H1 (cell line): Measurements from ENCODE around the gene TECPR2. TPM values are rescaled to one million over a fixed set of nuclear protein-coding genes. Genes with fewer than 3 reads are reported as not detected.

ENCODE experiments used
- CTCF ChIA-PET: fragments of 300-600 bp; sonication (Branson Sonifier 250); formaldehyde crosslinking; loops from one replicate; lab custom pipeline; 2021; ENCODE audit not compliant: partially characterized antibody; lab: Charles Lee
- POLR2A ChIA-PET: fragments of 300-600 bp; sonication (Branson Sonifier 250); formaldehyde crosslinking; loops from one replicate; lab custom pipeline; 2021; ENCODE audit warnings: inconsistent platforms; ENCODE audit not compliant: partially characterized antibody; lab: Charles Lee
- DNase-seq, 2 experiments: peaks; one replicate each; pipeline versions ENCODE4 v3.0.0 to v3.0.0-alpha.2; 2010 to 2022; ENCODE audit warnings: low spot score in 2 of 2, low read depth in 1 of 2, mixed read lengths in 1 of 2
- FAIRE-seq: peaks from 2 replicates; lab custom pipeline; 2011; peaks lifted over from hg19 to GRCh38; lab: Jason Lieb, UNC
- H2AFZ ChIP-seq: 2 replicates; pipeline ENCODE4 v1.8.1; 2012; ENCODE audit warnings: low read length, inconsistent platforms
- H2AK5ac ChIP-seq: 2 replicates; pipeline ENCODE4 v1.6.1; 2013; ENCODE audit warnings: low read depth, low read length
- H2BK120ac ChIP-seq: replicated peaks from 2 replicates; pipeline ENCODE3; 2013; ENCODE audit warnings: low read depth, low read length, inconsistent platforms
- H2BK12ac ChIP-seq: 2 replicates; pipeline ENCODE4 v1.6.1; 2013; ENCODE audit warnings: low read depth, low read length
- H2BK15ac ChIP-seq: 2 replicates; pipeline ENCODE4 v1.6.1; 2013; ENCODE audit warnings: low read length
- H2BK20ac ChIP-seq: 2 replicates; pipeline ENCODE4 v1.6.1; 2013; ENCODE audit warnings: low read length
- H2BK5ac ChIP-seq: 2 replicates; pipeline ENCODE4 v1.6.1; 2013; ENCODE audit warnings: low read depth, low read length
- H3K14ac ChIP-seq: 2 replicates; pipeline ENCODE4 v1.6.1; 2013; ENCODE audit warnings: inconsistent platforms; ENCODE audit not compliant: insufficient read length
- H3K18ac ChIP-seq: 2 replicates; pipeline ENCODE4 v1.6.1; 2013; ENCODE audit warnings: low read length; ENCODE audit errors: extremely low read depth
- H3K23ac ChIP-seq: 2 replicates; pipeline ENCODE4 v1.6.1; 2013; ENCODE audit warnings: inconsistent platforms; ENCODE audit not compliant: insufficient read length
- H3K23me2 ChIP-seq: 2 replicates; pipeline ENCODE4 v1.6.1; 2013; ENCODE audit warnings: low read depth, low read length
- H3K27ac ChIP-seq: 2 replicates; pipeline ENCODE4 v1.6.1; 2011; ENCODE audit warnings: low read depth, low read length, inconsistent platforms
- H3K27me3 ChIP-seq, 4 experiments: replicated peaks in 1 of 4; 1 replicate in 1 of 4; 2 replicates in 3 of 4; pipeline versions ENCODE4 v1.6.1 to v1.8.1; 2011 to 2013; ENCODE audit warnings: low read length in 3 of 4, mild to moderate bottlenecking in 3 of 4, inconsistent platforms in 2 of 4, mixed read lengths in 2 of 4, moderate library complexity in 1 of 4; ENCODE audit not compliant: control insufficient read depth in 3 of 4, insufficient read depth in 3 of 4; ENCODE audit errors: extremely low read depth in 1 of 4
- H3K36me3 ChIP-seq, 4 experiments: 2 replicates each; pipeline versions ENCODE4 v1.6.1 to v1.8.1; 2011 to 2013; ENCODE audit warnings: mild to moderate bottlenecking in 4 of 4, low read length in 3 of 4, moderate library complexity in 2 of 4, control low read depth in 1 of 4, inconsistent platforms in 1 of 4; ENCODE audit not compliant: insufficient read depth in 4 of 4, control insufficient read depth in 2 of 4
- H3K4ac ChIP-seq: replicated peaks from 2 replicates; pipeline ENCODE3; 2013; ENCODE audit warnings: low read length, low read depth, mixed read lengths, inconsistent platforms; ENCODE audit not compliant: insufficient read length
- H3K4me1 ChIP-seq, 4 experiments: replicated peaks in 1 of 4; 1 replicate in 1 of 4; 2 replicates in 3 of 4; pipeline versions ENCODE4 v1.6.1 to v1.8.1; 2011 to 2013; ENCODE audit warnings: low read length in 3 of 4, inconsistent platforms in 2 of 4, mixed read lengths in 1 of 4; ENCODE audit not compliant: insufficient read depth in 4 of 4, control insufficient read depth in 3 of 4
- H3K4me2 ChIP-seq, 2 experiments: 2 replicates each; pipeline versions ENCODE4 v1.6.1 to v1.8.1; 2011 to 2013; ENCODE audit warnings: low read depth in 2 of 2, low read length in 2 of 2, control low read depth in 1 of 2, inconsistent platforms in 1 of 2, mild to moderate bottlenecking in 1 of 2; ENCODE audit not compliant: insufficient read depth in 1 of 2
- H3K4me3 ChIP-seq, 4 experiments: fragments of 200-600, 300-600 bp in 1 of 4; sonication (generic), shearing (Covaris generic), sonication (Bioruptor Twin) in 1 of 4; 2 replicates each; pipeline versions ENCODE4 v1.5.1 to v1.8.1; 2011 to 2016; ENCODE audit warnings: low read length in 4 of 4, low read depth in 3 of 4, control low read depth in 2 of 4, inconsistent platforms in 2 of 4, mild to moderate bottlenecking in 2 of 4, mixed read lengths in 1 of 4, moderate library complexity in 1 of 4; ENCODE audit not compliant: insufficient read depth in 2 of 4; ENCODE audit errors: extremely low read depth in 1 of 4
- H3K56ac ChIP-seq: replicated peaks from 2 replicates; pipeline ENCODE3; 2013; ENCODE audit warnings: low read depth, mild to moderate bottlenecking, mixed read lengths, low read length, inconsistent platforms; ENCODE audit not compliant: insufficient read length
- H3K79me1 ChIP-seq: 2 replicates; pipeline ENCODE4 v1.6.1; 2013; ENCODE audit warnings: low read depth, low read length, control low read depth
- H3K79me2 ChIP-seq, 2 experiments: 2 replicates each; pipeline versions ENCODE4 v1.6.1 to v1.8.1; 2012 to 2013; ENCODE audit warnings: low read length in 2 of 2, mild to moderate bottlenecking in 2 of 2, inconsistent platforms in 1 of 2; ENCODE audit not compliant: insufficient read depth in 2 of 2, control insufficient read depth in 1 of 2
- H3K9ac ChIP-seq, 4 experiments: replicated peaks in 1 of 4; 1 replicate in 1 of 4; 2 replicates in 3 of 4; pipeline versions ENCODE4 v1.6.1 to v1.8.1; 2011 to 2013; ENCODE audit warnings: low read depth in 3 of 4, low read length in 3 of 4, control low read depth in 2 of 4, mild to moderate bottlenecking in 2 of 4, moderate library complexity in 2 of 4, inconsistent platforms in 1 of 4; ENCODE audit errors: extremely low read depth in 1 of 4
- H3K9me3 ChIP-seq, 2 experiments: 2 replicates each; pipeline versions ENCODE4 v1.6.1 to v1.8.1; 2012 to 2013; ENCODE audit warnings: mild to moderate bottlenecking in 2 of 2, moderate library complexity in 2 of 2, control low read depth in 1 of 2, inconsistent platforms in 1 of 2, low read depth in 1 of 2, low read length in 1 of 2, mixed read lengths in 1 of 2; ENCODE audit not compliant: insufficient read depth in 2 of 2
- H4K20me1 ChIP-seq, 2 experiments: replicated peaks in 1 of 2; 2 replicates each; pipeline versions ENCODE3 to v1.8.1; 2011 to 2013; ENCODE audit warnings: inconsistent platforms in 2 of 2, low read length in 2 of 2, mild to moderate bottlenecking in 1 of 2; ENCODE audit not compliant: insufficient read depth in 2 of 2, control insufficient read depth in 1 of 2
- H4K5ac ChIP-seq: 2 replicates; pipeline ENCODE4 v1.6.1; 2013; ENCODE audit warnings: low read length, low read depth, mixed read lengths, inconsistent platforms; ENCODE audit not compliant: insufficient read length
- H4K8ac ChIP-seq: 2 replicates; pipeline ENCODE4 v1.8.0; 2013; ENCODE audit warnings: mild to moderate bottlenecking, moderate library complexity, low read length, inconsistent platforms; ENCODE audit not compliant: insufficient read depth; ENCODE audit errors: extremely low read depth
- H4K91ac ChIP-seq: replicated peaks from 2 replicates; pipeline ENCODE3; 2013; ENCODE audit warnings: low read length, mixed read lengths, inconsistent platforms; ENCODE audit not compliant: insufficient read length
- BCL11A ChIP-seq, 2 experiments: IDR thresholded peaks; one replicate each; pipeline ENCODE4 v1.6.1; 2011; ENCODE audit warnings: low read depth in 2 of 2, low read length in 2 of 2, mild to moderate bottlenecking in 2 of 2
- KDM5A ChIP-seq: fragments of 200-600 bp; IDR thresholded peaks from 2 replicates; pipeline ENCODE4 v1.7.1; 2012; ENCODE audit warnings: mild to moderate bottlenecking, low read length, inconsistent platforms, mixed read lengths
- MAX ChIP-seq: IDR thresholded peaks from 2 replicates; pipeline ENCODE4 v1.6.1; 2012; ENCODE audit warnings: inconsistent platforms
- NANOG ChIP-seq: IDR thresholded peaks from 2 replicates; pipeline ENCODE4 v1.6.1; 2011; ENCODE audit warnings: low read length, low read depth, mild to moderate bottlenecking, inconsistent platforms; ENCODE audit not compliant: insufficient read depth, poor library complexity, severe bottlenecking
- POLR2A ChIP-seq, 2 experiments: IDR thresholded peaks; 1 replicate in 1 of 2; 2 replicates in 1 of 2; pipeline ENCODE4 v1.6.1; 2011; ENCODE audit warnings: low read depth in 2 of 2, low read length in 2 of 2, mild to moderate bottlenecking in 2 of 2; ENCODE audit errors: control extremely low read depth in 1 of 2
- SIRT6 ChIP-seq: IDR thresholded peaks from one replicate; pipeline ENCODE4 v1.7.1; 2012; ENCODE audit warnings: low read length, inconsistent platforms
- SP1 ChIP-seq: IDR thresholded peaks from 2 replicates; pipeline ENCODE4 v1.6.1; 2011; ENCODE audit warnings: low read depth, low read length
- WGBS, 2 experiments: shearing (Covaris generic) in 1 of 2; methylation state at CpG; one replicate each; pipeline versions ENCODE4 v1.1.6 to v1.1.7; 2013 to 2015; ENCODE audit warnings: low lambda C conversion rate in 2 of 2, mixed read lengths in 2 of 2, inconsistent platforms in 1 of 2, low coverage in 1 of 2, missing lambda C conversion rate in 1 of 2; ENCODE audit not compliant: insufficient replicate concordance in 2 of 2, insufficient coverage in 1 of 2, insufficient read length in 1 of 2; ENCODE audit errors: extremely low coverage in 1 of 2, missing lambda C conversion rate in 1 of 2; 5-methylcytosine and 5-hydroxymethylcytosine counted together
- polyA plus RNA-seq, 7 experiments: library from polyadenylated mRNA; depleted of rRNA in 3 of 7; stranded (reverse) in 5 of 7; unstranded in 2 of 7; fragments of >200 nt in 5 of 7; fragments of 200-250 nt in 2 of 7; gene quantifications; 1 replicate in 5 of 7; 2 replicates in 1 of 7; 4 replicates in 1 of 7; pipeline versions ENCODE4 v1.2.1 to v1.2.3, GENCODE V29; 2011 to 2013; ENCODE audit warnings: missing spikeins in 2 of 7, mixed read lengths in 2 of 7
- total RNA-seq: library from RNA; stranded (reverse); fragmentation: NEBNext Ultra II Directional; extraction: Animal tissue kit (Norgen Biotek cat#: 25700); gene quantifications from 2 replicates; pipeline ENCODE4 v1.2.1, GENCODE V29; 2021
- TF ChIP-seq, protein P1 (sequence below): IDR thresholded peaks from 2 replicates; pipeline ENCODE4 v1.6.1; 2012; ENCODE audit warnings: low read length, inconsistent platforms

The TECPR2 gene
- total and polyA plus RNA-seq, 2 of the 8 experiments (the other 6 are each of a cell fraction or from before 2014, with no cell fraction given) = 6.8 to 19.4 TPM

DNA sequence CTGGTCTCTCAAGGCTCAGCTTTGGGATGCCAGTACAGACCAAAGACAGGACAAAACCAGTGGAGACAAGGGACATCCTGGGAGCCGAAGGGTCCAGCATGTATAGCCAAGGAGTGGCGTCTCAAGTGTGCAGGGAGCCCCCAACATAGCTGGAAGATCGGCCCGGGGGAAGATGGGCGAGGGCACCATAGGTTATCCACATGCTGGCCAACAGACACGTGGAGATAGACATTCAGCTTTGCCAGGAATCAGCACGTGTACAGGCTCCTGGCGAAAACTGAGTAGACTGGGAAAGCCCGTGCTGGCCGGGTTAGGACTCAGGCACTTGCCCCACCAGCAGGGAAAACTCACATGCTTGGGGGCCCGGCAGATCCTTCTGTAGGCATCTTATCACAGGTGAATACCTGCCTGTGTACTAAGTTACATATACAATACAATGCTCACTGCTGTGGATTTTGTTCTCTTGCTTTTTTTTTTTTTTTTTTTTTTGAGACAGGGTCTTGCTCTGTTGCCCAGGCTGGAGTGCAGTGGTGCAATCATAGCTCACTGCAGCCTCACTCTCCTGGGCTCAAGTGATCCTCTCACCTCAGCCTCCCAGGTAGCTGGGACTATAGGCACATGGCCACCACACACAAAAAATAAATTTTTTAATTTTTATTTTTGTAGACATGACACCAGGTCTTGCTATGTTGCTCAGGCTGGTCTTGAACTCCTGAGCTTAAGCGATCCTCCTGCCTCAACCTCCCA lies 152.4 kb downstream of the TECPR2 start:
- DNase-seq (no peak), FAIRE-seq (no peak)
- Histone ChIP-seq H2BK120ac (no peak overlapping the region), H3K9ac (no peak overlapping the region), H4K20me1 (no peaks in the 10 kb centered on the region), H2BK12ac (peak overlapping the region; percentile 39; the same call in 1 of the 2 replicates), H2BK15ac (no peak overlapping the region), H4K5ac (no peak overlapping the region), H4K8ac (no peak overlapping the region), H3K4me3 (no peak overlapping the region), H2AFZ (no peak overlapping the region), H3K56ac (no peak overlapping the region), H3K23me2 (peaks cover 6% of the 10 kb centered on the region), H3K79me2 (no peaks in the 10 kb centered on the region), H3K79me1 (no peaks in the 10 kb centered on the region), H3K4me1 (peaks cover 0 to 14% (median 8%) of the 10 kb centered on the region in 4 experiments; a peak in 5 of 7 replicates), H3K27ac (no peak overlapping the region), H3K18ac (no peak overlapping the region), H2BK20ac (no peak overlapping the region), H3K23ac (no peak overlapping the region), H3K36me3 (no peaks in the 10 kb centered on the region), H2BK5ac (no peak overlapping the region), H3K14ac (no peak overlapping the region), H3K9me3 (no peaks in the 10 kb centered on the region), H3K4me2 (no peak overlapping the region), H4K91ac (no peak overlapping the region), H2AK5ac (no peak overlapping the region), H3K4ac (no peak overlapping the region), H3K27me3 (peaks cover 0 to 4% (median 1%) of the 10 kb centered on the region in 4 experiments; a peak in 2 of 7 replicates)
- WGBS, 2 experiments = 88% methylated on average over 12 of the region's 12 CpGs; no CpG with 5 or more reads in 1 of the 2 experiments
- ChIA-PET POLR2A (interaction anchor here (1.3 kb wide), 1 partner anchor 11 kb away, joined by 3 read pairs; no protein-coding TSS in a partner anchor), CTCF (interaction anchor here (0.6 to 2.4 kb wide), 10 partner anchors 13 to 369 kb away, joined by 3 to 25 read pairs (median 4); no protein-coding TSS in a partner anchor)
- no peak for TF ChIP-seq SIRT6
- TF ChIP-seq POLR2A (IDR thresholded peaks at IDR 0.05; ENCODE audit: control extremely low read depth in 1 of 2, low read depth in 2 of 2, low read length in 2 of 2) = no peak
- TF ChIP-seq BCL11A (IDR thresholded peaks at IDR 0.05; ENCODE audit: low read depth in 2 of 2, low read length in 2 of 2) = no peak
- TF ChIP-seq SP1 = no peak
- TF ChIP-seq NANOG = no peak
- TF ChIP-seq MAX = no peak
- TF ChIP-seq, protein P1, sequence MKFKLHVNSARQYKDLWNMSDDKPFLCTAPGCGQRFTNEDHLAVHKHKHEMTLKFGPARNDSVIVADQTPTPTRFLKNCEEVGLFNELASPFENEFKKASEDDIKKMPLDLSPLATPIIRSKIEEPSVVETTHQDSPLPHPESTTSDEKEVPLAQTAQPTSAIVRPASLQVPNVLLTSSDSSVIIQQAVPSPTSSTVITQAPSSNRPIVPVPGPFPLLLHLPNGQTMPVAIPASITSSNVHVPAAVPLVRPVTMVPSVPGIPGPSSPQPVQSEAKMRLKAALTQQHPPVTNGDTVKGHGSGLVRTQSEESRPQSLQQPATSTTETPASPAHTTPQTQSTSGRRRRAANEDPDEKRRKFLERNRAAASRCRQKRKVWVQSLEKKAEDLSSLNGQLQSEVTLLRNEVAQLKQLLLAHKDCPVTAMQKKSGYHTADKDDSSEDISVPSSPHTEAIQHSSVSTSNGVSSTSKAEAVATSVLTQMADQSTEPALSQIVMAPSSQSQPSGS = no peak
- TF ChIP-seq KDM5A = no peak
